Measurements from ENCODE around the gene C2. TPM values are rescaled to one million over a fixed set of nuclear protein-coding genes. Genes with fewer than 3 reads are reported as not detected.
"Not testable (repeated sequence)": the region's sequence is repeated elsewhere in the genome, so short reads cannot be mapped to it uniquely, and the experiment has no call there.

C2 gene
- total RNA-seq, 1 experiment from 2014 or later, result not detected

DNA sequence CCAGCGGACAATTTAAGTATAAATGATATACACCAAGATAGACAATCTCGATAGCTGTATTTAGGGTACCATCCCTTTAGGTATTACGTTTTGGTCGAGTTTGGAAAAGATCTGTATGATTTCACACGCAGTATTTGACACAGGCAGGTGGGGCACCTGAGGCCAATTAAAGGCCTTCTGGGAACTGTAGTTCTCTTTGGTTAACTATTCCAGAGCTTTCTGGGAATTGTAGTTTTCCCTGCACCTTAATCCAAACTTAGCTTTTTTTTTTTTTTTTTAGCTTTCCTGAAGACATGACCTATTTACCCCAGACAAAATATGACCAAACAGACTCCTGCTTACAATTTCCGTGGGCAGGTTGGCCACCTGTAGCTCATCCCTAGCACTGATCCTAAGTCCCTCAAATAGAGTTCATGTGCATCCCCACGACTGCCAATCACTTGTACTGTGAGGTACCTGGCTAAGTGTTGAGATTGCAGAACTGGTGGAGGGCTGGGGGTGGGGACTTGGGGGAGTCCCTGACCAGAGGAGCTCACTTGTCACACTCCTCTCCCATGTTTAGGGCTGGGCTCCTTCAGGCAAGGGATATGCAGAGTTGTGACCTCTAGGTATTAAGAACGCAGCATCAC lies 29.0 kb upstream of the C2 start:
- DNase-seq (ENCODE audit: low read depth), result peak; percentile 39

DNA sequence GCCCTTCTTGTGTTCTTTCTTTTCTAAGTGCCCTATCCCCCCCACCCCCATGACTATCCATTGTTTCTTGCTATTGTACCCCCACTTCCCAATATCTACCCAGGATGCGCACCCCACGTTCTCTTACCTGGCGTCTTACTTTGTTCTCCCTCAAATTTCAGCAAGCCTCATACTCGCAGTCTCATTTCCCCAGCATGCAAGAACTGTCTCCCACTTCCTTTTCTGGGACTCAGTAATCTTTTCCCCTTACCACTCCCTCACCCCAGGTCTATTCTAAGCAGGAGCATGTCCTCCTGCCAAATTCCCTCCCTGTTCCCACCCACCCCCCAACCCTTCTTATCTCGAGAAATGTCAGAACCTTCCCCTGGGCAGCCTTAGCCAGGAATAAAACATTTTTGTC lies 28.3 kb upstream of the C2 start:
- no peak for DNase-seq (ENCODE audit: low read depth)

GRCh38 chr6:31899882-31900722 lies 27.4 kb upstream of the C2 start:
- no peak for DNase-seq (ENCODE audit: low read depth)

DNA sequence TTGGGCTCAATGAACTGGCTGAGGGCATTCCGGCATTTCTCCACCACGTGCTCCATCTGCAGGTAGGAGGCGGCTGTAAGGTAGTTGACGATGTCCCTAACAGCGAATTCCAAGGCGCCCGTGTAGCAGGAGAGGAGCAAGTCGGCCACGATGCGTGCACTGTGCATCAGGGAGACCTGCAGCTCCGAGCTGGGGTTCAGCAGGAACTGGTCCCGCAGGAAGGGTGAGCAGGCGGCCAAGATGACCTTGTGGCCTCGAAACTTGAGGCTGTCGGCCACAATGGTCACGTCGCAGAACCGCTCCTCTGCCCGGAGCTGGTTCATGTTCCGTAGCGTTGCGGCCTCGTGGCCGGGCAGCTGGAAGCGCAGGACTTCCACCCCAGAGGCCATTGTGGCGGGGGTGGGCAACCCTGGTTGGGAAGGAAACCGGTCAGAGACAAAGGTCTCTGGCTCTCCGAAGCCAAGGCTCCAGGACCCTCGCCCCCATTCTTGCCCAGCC lies 26.6 kb upstream of the C2 start:
- DNase-seq (ENCODE audit: low read depth), result no peak

DNA sequence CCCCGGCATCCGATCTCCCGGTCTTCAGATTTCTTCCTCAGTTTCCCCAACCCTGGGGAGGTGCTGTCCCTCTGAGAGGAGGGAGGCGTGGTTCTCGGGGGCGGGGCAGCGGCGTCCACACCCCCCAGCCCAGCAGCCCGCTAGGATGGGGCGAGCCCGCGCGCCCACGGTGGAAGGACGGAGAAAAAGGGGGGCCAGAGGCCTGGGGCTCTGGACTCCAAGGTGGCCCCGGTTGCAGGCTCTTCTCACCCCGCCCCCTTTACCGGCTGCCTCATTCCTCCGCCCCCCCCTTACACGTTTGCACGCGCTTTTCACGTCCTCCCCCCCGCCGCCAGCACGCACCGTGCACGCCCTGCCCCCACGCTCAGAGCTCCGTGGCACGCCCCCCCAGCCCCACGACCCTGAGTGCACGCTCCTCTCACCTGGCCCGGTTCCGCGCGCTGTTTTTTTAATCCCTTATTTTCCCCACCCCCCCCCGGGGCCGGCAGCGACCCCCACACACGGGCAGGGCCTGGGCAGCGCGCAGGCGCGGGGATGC lies 26.0 kb upstream of the C2 start:
- peak; percentile 58 for DNase-seq (ENCODE audit: low read depth)

DNA sequence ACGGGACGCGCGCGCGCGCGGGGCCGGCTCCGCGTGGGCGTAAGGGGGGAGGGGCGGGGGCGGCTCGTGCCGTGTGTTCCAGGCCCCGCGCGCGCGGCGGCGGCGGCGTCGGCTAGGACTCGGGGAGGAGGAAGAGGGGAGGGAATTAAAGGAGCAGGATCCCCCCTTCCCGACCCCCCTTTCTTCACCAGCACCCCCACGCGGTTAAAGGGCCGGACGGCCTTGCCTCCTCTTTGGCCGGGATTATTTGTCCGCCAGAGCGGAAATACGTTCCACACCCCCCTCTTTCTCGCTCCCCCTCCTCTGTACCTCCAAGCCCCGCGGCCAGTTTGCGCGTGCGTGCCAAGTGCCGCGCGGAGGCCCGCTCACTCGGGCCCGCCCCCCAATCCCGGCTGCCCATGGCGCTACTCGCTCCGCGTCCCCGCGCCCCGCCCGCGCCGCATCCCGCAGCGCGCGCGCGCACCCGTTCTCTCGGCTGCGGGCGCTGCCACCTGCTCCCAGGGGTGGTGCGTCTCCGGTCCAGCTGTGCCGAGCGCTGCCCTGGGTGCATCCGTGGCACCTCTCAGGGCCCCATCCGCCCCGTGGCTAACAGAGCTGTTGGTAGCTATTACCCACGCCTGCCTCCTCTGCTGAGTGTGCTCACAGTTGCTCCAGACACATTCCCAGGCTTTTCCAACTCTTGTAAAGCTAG lies 25.4 kb upstream of the C2 start, which contains the start of gene ZBTB12:
ZBTB12 (minus strand) TSS at position 134 of the 691 bp plus-strand sequence. CDS start 781 bp downstream, outside the sequence.
- peak; percentile 94 for DNase-seq (ENCODE audit: low read depth)

- no peak for DNase-seq (ENCODE audit: low read depth)
Measured at GRCh38 chr6:31903957-31904356, 23.6 kb upstream of the C2 start.

DNA sequence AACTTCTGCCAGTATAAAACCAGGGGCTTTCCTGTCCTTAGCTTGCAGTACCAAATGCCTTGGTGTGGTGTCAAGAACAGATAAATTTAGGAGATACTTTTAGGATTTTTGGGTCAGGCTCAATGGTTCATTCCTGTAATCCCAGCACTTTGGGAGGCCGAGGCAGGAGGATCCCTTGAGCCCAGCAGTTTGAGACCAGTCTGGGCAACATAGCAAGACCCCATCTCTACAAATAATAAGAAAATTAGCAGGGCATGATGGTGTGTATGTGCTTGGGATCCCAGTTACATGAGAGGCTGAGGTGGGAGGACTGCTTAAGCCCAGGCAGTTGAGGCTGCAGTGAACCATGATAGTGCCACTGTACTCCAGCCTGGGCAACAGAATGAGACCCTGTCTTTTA lies 22.5 kb upstream of the C2 start:
- no peak for DNase-seq (ENCODE audit: low read depth)

- DNase-seq (ENCODE audit: low read depth), result no peak
Measured at GRCh38 chr6:31906122-31906521, 21.4 kb upstream of the C2 start.

DNA sequence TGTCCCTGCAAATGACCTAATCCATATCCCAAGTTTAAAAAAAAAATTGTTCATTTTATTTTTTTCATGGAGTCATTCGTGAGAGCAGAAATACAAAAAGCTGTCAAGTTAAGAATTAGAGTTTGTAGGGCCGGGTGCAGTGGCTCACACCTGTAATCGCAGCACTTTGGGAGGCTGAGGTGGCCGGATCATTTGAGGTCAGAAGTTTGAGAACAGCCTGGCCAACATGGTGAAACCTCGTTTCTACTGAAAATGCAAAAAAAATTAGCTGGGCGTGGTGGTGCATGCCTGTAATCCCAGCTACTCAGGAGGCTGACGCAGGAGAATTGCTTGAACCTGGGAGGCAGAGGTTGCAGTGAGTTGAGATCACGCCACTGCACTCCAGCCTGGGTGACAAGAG lies 20.8 kb upstream of the C2 start:
- DNase-seq (ENCODE audit: low read depth), result not testable (repeated sequence)

DNA sequence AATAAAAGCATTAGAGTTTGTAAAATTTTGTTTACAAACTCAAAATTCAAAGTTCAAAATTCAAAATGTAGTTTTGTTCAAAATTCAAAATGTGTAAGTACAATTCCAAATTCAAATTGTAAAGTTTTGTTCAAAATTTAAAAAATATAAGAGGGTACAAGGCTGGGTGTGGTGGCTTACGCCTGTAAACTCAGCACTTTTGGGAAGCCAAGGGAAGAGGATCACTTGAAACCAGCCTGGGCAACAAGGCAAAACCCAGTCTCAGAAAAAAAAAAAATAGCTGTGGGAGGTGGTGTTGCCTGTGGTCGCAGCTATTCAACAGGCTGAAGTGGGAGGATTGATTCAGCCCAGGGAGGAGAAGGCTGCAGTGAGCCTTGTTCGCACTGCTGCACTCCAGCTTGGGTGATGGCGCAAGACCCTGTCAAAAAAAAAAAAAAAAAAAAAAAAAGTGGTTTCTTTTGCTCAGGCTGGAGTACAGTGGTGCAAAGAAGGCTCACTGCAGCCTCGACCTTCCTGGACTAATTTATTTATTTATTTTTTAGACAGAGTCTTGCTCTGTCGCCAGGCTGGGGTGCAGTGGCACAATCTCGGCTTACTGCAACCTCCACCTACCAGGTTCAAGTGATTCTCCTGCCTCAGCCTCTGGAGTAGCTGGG lies 20.2 kb upstream of the C2 start:
- peak; percentile 82 for DNase-seq (ENCODE audit: low read depth)

- not testable (repeated sequence) for DNase-seq (ENCODE audit: low read depth)
Measured at GRCh38 chr6:31908255-31908654, 19.3 kb upstream of the C2 start.

- DNase-seq (ENCODE audit: low read depth), result peak; percentile 45
Measured at GRCh38 chr6:31908791-31909190, 18.7 kb upstream of the C2 start.

DNA sequence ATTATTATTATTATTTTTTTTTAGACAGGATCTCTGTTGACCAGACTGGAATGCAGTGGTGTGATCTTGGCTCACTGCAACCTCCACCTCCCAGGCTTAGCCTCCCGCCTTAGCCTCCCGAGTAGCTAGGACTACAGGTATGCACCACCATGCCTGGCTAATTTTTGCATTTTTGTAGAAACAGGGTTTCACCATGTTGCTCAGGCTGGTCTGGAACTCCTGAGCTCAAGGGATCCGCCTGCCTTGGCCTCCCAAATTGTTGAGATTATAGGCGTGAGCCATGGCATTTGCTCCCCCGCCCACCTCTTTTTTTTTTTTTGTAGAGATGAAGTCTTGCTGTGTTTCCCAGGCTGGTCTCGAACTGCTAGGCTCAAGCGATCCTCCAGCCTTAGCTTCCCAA lies 18.2 kb upstream of the C2 start:
- not testable (repeated sequence) for DNase-seq (ENCODE audit: low read depth)

GRCh38 chr6:31911826-31912585 lies 15.5 kb upstream of the C2 start:
- no peak for DNase-seq (ENCODE audit: low read depth)

DNA sequence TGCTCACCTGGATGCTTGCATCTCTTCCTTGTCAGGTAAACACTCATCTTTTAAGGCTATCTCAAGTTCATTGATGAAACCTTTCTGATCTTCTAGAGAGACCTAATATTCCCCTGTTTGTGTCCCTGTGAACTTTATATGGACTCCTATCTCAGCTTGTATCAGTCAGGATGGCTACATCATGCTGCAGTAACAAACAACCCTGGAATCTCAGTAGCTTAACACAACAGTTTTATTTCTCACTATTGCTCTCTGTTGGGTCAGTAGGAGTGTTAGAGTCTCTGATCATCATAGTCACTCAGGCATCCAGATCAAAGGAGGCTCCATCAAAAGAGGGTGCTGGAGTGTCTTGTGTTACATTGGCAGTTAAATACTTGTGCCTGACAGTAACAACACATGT lies 12.2 kb upstream of the C2 start:
- DNase-seq (ENCODE audit: low read depth), result no peak

GRCh38 chr6:31915756-31916155 lies 11.8 kb upstream of the C2 start:
- no peak for DNase-seq (ENCODE audit: low read depth)

- no peak for DNase-seq (ENCODE audit: low read depth)
Measured at GRCh38 chr6:31918069-31918720, 9.3 kb upstream of the C2 start.

- no peak for DNase-seq (ENCODE audit: low read depth)
Measured at GRCh38 chr6:31919624-31920303, 7.8 kb upstream of the C2 start.

- no peak for DNase-seq (ENCODE audit: low read depth)
Measured at GRCh38 chr6:31920811-31921210, 6.7 kb upstream of the C2 start.
